HepG2 (cell line): ENCODE results near the gene GALR2. TPM values are rescaled to one million over a fixed set of nuclear protein-coding genes. Genes with fewer than 3 reads are reported as not detected.

Experiments used
- ATAC-seq: fragments of 200-7000 bp; cut with Tn5 transposase; 3 replicates; pipeline ENCODE4 v1.9.1; 2020; ENCODE audit warnings: mild to moderate bottlenecking, moderate library complexity
- BruUV-seq: library from RNA; stranded (reverse); fragments of 400-500 nt; replicated peaks from 2 replicates; lab custom pipeline; 2021; lab: Mats Ljungman, UMichigan
- CTCF ChIA-PET: fragments of 300-600 bp; formaldehyde crosslinking; extraction: SDS; loops from one replicate; lab custom pipeline; 2021; ENCODE audit warnings: low total read pairs, inconsistent platforms, low intra/inter-chr PET ratio; lab: Yijun Ruan, JAX
- POLR2A ChIA-PET: fragments of 350-600 bp; sonication (Branson Sonifier 250); formaldehyde crosslinking; loops from one replicate; lab custom pipeline; 2020; ENCODE audit warnings: antibody characterized with exemption, inconsistent platforms; lab: Yijun Ruan, JAX
- DNase-seq: peaks from one replicate; pipeline ENCODE4 v3.0.0-alpha.2; 2015; ENCODE audit warnings: low spot score
- FAIRE-seq: peaks from 3 replicates; lab custom pipeline; 2011; peaks lifted over from hg19 to GRCh38; lab: Jason Lieb, UNC
- H2AFZ ChIP-seq: one replicate; pipeline ENCODE4 v1.6.1; 2011; ENCODE audit warnings: low read length, inconsistent platforms
- H3K27ac ChIP-seq: fragments of 300-600 bp; 3 replicates; pipeline ENCODE4 v1.8.0; 2011; ENCODE audit warnings: mixed run types, mild to moderate bottlenecking, mixed read lengths, low read length, inconsistent platforms; ENCODE audit not compliant: insufficient read depth; ENCODE audit errors: extremely low read length
- H3K27me3 ChIP-seq, 2 experiments: fragments of 200-600 bp in 1 of 2; 2 replicates in 1 of 2; 3 replicates in 1 of 2; pipeline versions ENCODE4 v1.6.0 to v1.8.0; 2011; ENCODE audit warnings: low read length in 2 of 2, mild to moderate bottlenecking in 2 of 2, moderate library complexity in 2 of 2, inconsistent platforms in 1 of 2; ENCODE audit not compliant: insufficient read depth in 2 of 2, control insufficient read depth in 1 of 2
- H3K36me3 ChIP-seq, 2 experiments: fragments of 200-600 bp in 1 of 2; replicated peaks in 1 of 2; 2 replicates in 1 of 2; 3 replicates in 1 of 2; pipeline versions ENCODE4 v1.5.1 to v1.8.0; 2011; ENCODE audit warnings: low read length in 2 of 2, inconsistent platforms in 1 of 2; ENCODE audit not compliant: insufficient read depth in 2 of 2, control insufficient read depth in 1 of 2
- H3K4me1 ChIP-seq: 2 replicates; pipeline ENCODE4 v1.5.1; 2012; ENCODE audit warnings: low read length, inconsistent platforms; ENCODE audit not compliant: insufficient read depth
- H3K4me2 ChIP-seq: 2 replicates; pipeline ENCODE4 v1.6.0; 2011; ENCODE audit warnings: low read depth, low read length, inconsistent platforms
- H3K4me3 ChIP-seq, 3 experiments: fragments of 200-600 bp in 1 of 3; sonication (generic), shearing (Covaris generic) in 1 of 3; replicated peaks in 1 of 3; 2 replicates each; pipeline ENCODE4 v1.5.1; 2011 to 2016; ENCODE audit warnings: low read length in 3 of 3, inconsistent platforms in 2 of 3, low read depth in 2 of 3, mild to moderate bottlenecking in 2 of 3, control low read depth in 1 of 3, mixed read lengths in 1 of 3; ENCODE audit not compliant: insufficient read depth in 1 of 3
- H3K79me2 ChIP-seq: one replicate; pipeline ENCODE4 v1.6.1; 2011; ENCODE audit warnings: low read length, inconsistent platforms; ENCODE audit not compliant: insufficient read depth
- H3K9ac ChIP-seq: 2 replicates; pipeline ENCODE4 v1.6.0; 2011; ENCODE audit warnings: mild to moderate bottlenecking, low read depth, low read length, inconsistent platforms; ENCODE audit not compliant: insufficient read depth
- H3K9me3 ChIP-seq: 2 replicates; pipeline ENCODE4 v1.5.1; 2012; ENCODE audit warnings: mild to moderate bottlenecking, low read length
- H4K20me1 ChIP-seq: 2 replicates; pipeline ENCODE4 v1.6.0; 2011; ENCODE audit warnings: inconsistent platforms, mild to moderate bottlenecking, low read length, moderate library complexity; ENCODE audit not compliant: insufficient read depth
- CENPX ChIP-seq: sonication (generic); formaldehyde crosslinking; IDR thresholded peaks from 2 replicates; pipeline ENCODE4 v1.9.0; 2021; ENCODE audit warnings: mild to moderate bottlenecking, missing genetic modification reagents, moderate library complexity
- DPF2 ChIP-seq: sonication (generic); formaldehyde crosslinking; IDR thresholded peaks from 2 replicates; pipeline ENCODE4 v1.4.0; 2020; ENCODE audit warnings: mild to moderate bottlenecking, low read depth, missing genetic modification reagents, borderline replicate concordance
- HNRNPK ChIP-seq: fragments of 200-400 bp; formaldehyde crosslinking; IDR thresholded peaks from 2 replicates; pipeline ENCODE4 v1.6.1; 2018; ENCODE audit warnings: low read length, low read depth, moderate library complexity, mild to moderate bottlenecking; ENCODE audit not compliant: poor library complexity, severe bottlenecking
- POLR2G ChIP-seq: fragments of 200-400 bp; formaldehyde crosslinking; IDR thresholded peaks from 2 replicates; pipeline ENCODE4 v1.6.1; 2018; ENCODE audit warnings: mild to moderate bottlenecking, low read depth, low read length, moderate library complexity
- PRMT3 ChIP-seq: sonication (generic); formaldehyde crosslinking; IDR thresholded peaks from 2 replicates; pipeline ENCODE4 v1.8.1; 2022; ENCODE audit warnings: low read depth, mild to moderate bottlenecking, moderate library complexity, missing genetic modification reagents, borderline replicate concordance
- RXRA ChIP-seq: sonication (generic); formaldehyde crosslinking; IDR thresholded peaks from 2 replicates; pipeline ENCODE4 v1.5.1; 2020; ENCODE audit warnings: missing genetic modification reagents
- SRSF9 ChIP-seq: fragments of 200-400 bp; formaldehyde crosslinking; IDR thresholded peaks from 2 replicates; pipeline ENCODE4 v1.6.1; 2018; ENCODE audit warnings: borderline replicate concordance, mild to moderate bottlenecking, low read depth, low read length; ENCODE audit not compliant: insufficient read depth, poor library complexity, severe bottlenecking
- TOE1 ChIP-seq: sonication (generic); formaldehyde crosslinking; IDR thresholded peaks from 2 replicates; pipeline ENCODE4 v1.4.0; 2020; ENCODE audit warnings: mild to moderate bottlenecking, missing genetic modification reagents
- ZBTB7A ChIP-seq: sonication (generic); formaldehyde crosslinking; IDR thresholded peaks from 2 replicates; pipeline ENCODE4 v1.8.0; 2022; ENCODE audit warnings: mild to moderate bottlenecking, missing genetic modification reagents
- ZFAT ChIP-seq: sonication (generic); formaldehyde crosslinking; conservative IDR thresholded peaks from 2 replicates; pipeline ENCODE4 v1.8.1; 2023; ENCODE audit warnings: missing genetic modification reagents, inconsistent platforms
- ZNF24 ChIP-seq: fragments of 450-650 bp; IDR thresholded peaks from 2 replicates; pipeline ENCODE4 v1.6.1; 2017; ENCODE audit warnings: antibody characterized with exemption, mild to moderate bottlenecking
- ZNF446 ChIP-seq: sonication (generic); formaldehyde crosslinking; IDR thresholded peaks from 2 replicates; pipeline ENCODE4 v1.5.0; 2020; ENCODE audit warnings: mild to moderate bottlenecking, missing genetic modification reagents
- ZNF546 ChIP-seq: sonication (generic); formaldehyde crosslinking; conservative IDR thresholded peaks from 2 replicates; pipeline ENCODE4 v1.8.1; 2023; ENCODE audit warnings: mild to moderate bottlenecking, missing genetic modification reagents
- ZNF550 ChIP-seq: sonication (generic); formaldehyde crosslinking; IDR thresholded peaks from 2 replicates; pipeline ENCODE4 v1.4.0; 2020; ENCODE audit warnings: mild to moderate bottlenecking, missing genetic modification reagents, borderline replicate concordance
- ZNF644 ChIP-seq: IDR thresholded peaks from 2 replicates; pipeline ENCODE4 v1.6.1; 2016; ENCODE audit warnings: low read depth
- ZNF672 ChIP-seq: sonication (generic); formaldehyde crosslinking; IDR thresholded peaks from 2 replicates; pipeline ENCODE4 v1.8.1; 2022; ENCODE audit warnings: missing genetic modification reagents
- ZNF883 ChIP-seq: sonication (generic); formaldehyde crosslinking; IDR thresholded peaks from 2 replicates; pipeline ENCODE4 v1.5.1; 2020; ENCODE audit warnings: mild to moderate bottlenecking, missing genetic modification reagents; ENCODE audit errors: not compliant biosample characterization
- WGBS: methylation state at CpG from one replicate; pipeline ENCODE4 v1.1.6; 2017; ENCODE audit warnings: low lambda C conversion rate; 5-methylcytosine and 5-hydroxymethylcytosine counted together
- in situ Hi-C: cut with HindIII; loops from 2 replicates; pipeline ENCODE4 v1.10.0; 2017; ENCODE audit warnings: low pct_unique_long_range_greater_than_20kb; ENCODE audit not compliant: extremely low pct_ligation_motif_present
- intact Hi-C: fragments of 100-400 bp; cut with micrococcal nuclease; formaldehyde crosslinking; loops from one replicate; pipeline ENCODE4 v1.10.0; 2022; ENCODE audit not compliant: unreplicated experiment
- polyA plus RNA-seq, 8 experiments: library from polyadenylated mRNA; depleted of rRNA in 3 of 8; stranded (reverse) in 7 of 8; unstranded in 1 of 8; fragments of >200 nt; fragmentation: Illumina TruSeq in 4 of 8; extraction: Trizol in 4 of 8; gene quantifications; 2 replicates each; pipeline versions ENCODE4 v1.2.1 to v1.2.3, GENCODE V29; 2011 to 2016; ENCODE audit warnings: low read depth in 4 of 8, missing spikeins in 1 of 8, mixed read lengths in 1 of 8; ENCODE audit not compliant: insufficient read depth in 1 of 8
- total RNA-seq, 5 experiments: library from RNA; depleted of rRNA; stranded (reverse); fragments of >200 nt; fragmentation: Illumina TruSeq; extraction: Trizol; gene quantifications; 2 replicates each; pipeline ENCODE4 v1.2.3, GENCODE V29; 2016; ENCODE audit warnings: low read depth in 1 of 5
- TF ChIP-seq, protein P1 (sequence below): sonication (generic); formaldehyde crosslinking; IDR thresholded peaks from 2 replicates; pipeline ENCODE4 v1.4.0; 2020; ENCODE audit warnings: missing genetic modification reagents, borderline replicate concordance
- TF ChIP-seq, protein P2 (sequence below): sonication (generic); formaldehyde crosslinking; IDR thresholded peaks from 2 replicates; pipeline ENCODE4 v1.8.1; 2023; ENCODE audit warnings: mild to moderate bottlenecking, missing genetic modification reagents, borderline replicate concordance
- TF ChIP-seq, protein P3 (sequence below): sonication (generic); formaldehyde crosslinking; IDR thresholded peaks from 2 replicates; pipeline ENCODE4 v1.4.0; 2020; ENCODE audit warnings: mild to moderate bottlenecking, missing genetic modification reagents

GALR2 gene
- total and polyA plus RNA-seq, 2 of the 13 experiments (the other 11 are each of a cell fraction or from before 2014, with no cell fraction given), result 0.48 to 0.58 TPM

DNA sequence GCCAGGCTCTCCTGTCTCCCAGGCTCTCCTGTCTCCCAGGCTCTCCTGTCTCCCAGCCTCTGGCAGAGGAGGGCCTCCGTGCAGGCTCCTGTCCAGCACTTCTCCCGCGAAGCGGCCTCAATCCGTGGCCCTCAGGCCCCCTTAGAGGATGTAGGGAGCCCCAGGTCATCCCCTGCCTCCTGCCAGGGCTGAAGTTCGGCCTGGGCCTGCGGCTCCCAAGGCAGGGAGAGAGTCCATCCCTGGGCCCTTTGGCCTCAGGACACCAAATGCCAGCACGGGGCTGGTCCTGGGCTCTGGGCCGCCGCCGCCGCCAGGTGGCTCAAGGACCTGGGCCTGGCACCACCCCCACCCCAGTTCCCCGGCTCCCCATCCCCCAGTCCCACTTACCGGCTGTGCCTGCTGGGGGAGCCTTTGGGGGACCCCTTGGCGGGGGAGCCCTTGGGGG, 47.8 kb upstream of the GALR2 start (continued):
- TF ChIP-seq PRMT3 (CRISPR knock-in tag), result no peak
- TF ChIP-seq RXRA, result 0 out of 2 replicates have a peak, but pooled peaks have one; percentile 7
- TF ChIP-seq CENPX (CRISPR knock-in tag), result no peak
- peak; percentile 32 for TF ChIP-seq HNRNPK
- TF ChIP-seq POLR2G, result no peak
- no peak for TF ChIP-seq ZNF644
- TF ChIP-seq ZNF546 (CRISPR knock-in tag), result no peak
- TF ChIP-seq, protein P1, sequence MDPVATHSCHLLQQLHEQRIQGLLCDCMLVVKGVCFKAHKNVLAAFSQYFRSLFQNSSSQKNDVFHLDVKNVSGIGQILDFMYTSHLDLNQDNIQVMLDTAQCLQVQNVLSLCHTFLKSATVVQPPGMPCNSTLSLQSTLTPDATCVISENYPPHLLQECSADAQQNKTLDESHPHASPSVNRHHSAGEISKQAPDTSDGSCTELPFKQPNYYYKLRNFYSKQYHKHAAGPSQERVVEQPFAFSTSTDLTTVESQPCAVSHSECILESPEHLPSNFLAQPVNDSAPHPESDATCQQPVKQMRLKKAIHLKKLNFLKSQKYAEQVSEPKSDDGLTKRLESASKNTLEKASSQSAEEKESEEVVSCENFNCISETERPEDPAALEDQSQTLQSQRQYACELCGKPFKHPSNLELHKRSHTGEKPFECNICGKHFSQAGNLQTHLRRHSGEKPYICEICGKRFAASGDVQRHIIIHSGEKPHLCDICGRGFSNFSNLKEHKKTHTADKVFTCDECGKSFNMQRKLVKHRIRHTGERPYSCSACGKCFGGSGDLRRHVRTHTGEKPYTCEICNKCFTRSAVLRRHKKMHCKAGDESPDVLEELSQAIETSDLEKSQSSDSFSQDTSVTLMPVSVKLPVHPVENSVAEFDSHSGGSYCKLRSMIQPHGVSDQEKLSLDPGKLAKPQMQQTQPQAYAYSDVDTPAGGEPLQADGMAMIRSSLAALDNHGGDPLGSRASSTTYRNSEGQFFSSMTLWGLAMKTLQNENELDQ, result no peak
- TF ChIP-seq, protein P2, sequence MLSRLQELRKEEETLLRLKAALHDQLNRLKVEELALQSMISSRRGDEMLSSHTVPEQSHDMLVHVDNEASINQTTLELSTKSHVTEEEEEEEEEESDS (CRISPR knock-in tag), result no peak

DNA sequence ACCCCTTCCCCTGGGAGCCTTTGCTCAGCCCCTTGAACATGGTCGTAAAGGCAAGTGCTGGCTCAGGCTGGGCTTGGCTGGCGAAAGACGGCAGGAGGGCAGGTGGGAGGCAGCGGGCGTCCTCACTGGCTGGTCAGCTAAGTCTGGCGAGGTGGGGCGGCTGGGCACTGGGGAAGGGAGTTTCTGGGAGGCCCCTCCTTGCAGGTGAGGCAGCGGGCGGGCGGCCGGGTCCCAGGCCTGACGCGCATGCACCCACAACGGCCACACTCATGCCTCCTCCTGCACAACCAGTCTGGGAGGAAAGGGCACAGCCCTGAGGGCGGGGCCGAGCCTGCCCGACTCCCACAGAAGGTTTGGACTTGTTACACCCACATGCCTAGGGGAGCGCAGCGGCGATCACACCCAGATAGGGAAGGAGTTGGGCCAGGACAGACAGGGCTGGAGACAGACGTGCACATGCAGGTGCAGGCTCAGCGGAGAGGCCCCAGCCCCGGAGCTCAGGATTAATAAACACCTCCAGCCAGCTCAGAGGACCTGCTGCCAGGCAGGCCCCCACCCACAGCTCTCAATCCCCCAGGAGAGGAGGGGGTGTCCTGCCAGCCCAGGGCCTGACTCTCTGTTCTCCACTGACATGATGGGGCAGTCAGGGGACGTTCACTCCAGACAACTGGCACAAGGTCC, 47.3 kb upstream of the GALR2 start, which contains the start of gene EVPL:
EVPL (minus strand) TSS at position 148 of the 681 bp plus-strand sequence; CDS start at position 40, 108 bp downstream.
- Histone ChIP-seq H3K4me2 (peak within 1 kb of the TSS; percentile 95), H3K27ac (peak within 1 kb of the TSS; percentile 69), H3K9ac (peak within 1 kb of the TSS; percentile 61), H3K27me3 (no peaks in the 10 kb centered on the region; a peak in 1 of 5 replicates), H3K4me1 (peaks cover 58% of the 10 kb centered on the region), H3K9me3 (no peaks in the 10 kb centered on the region), H3K36me3 (peaks cover 1 to 7% of the 10 kb centered on the region in 2 experiments; a peak in 3 of 5 replicates), H3K4me3 (peak within 1 kb of the TSS; percentile 65 to 83 (median 69)), H3K79me2 (no peaks in the 10 kb centered on the region), H2AFZ (peak within 1 kb of the TSS; percentile 71), H4K20me1 (no peaks in the 10 kb centered on the region)
- FAIRE-seq (peak; percentile 82), ATAC-seq (peak; percentile 80), DNase-seq (peak; percentile 79)
- BruUV-seq, result no TSS peak
- ChIA-PET CTCF (no interaction called here), POLR2A (interaction anchor here (0.6 to 1.9 kb wide), 6 partner anchors 13 to 247 kb away, joined by 3 to 5 read pairs (median 3); partner anchors contain the start of genes EXOC7 and SRP68)
- intact Hi-C loops (no loop called here), in situ Hi-C loops (no loop called here)
- WGBS, result 0% methylated on average over 5 of the region's 24 CpGs
- TF ChIP-seq ZNF550 (CRISPR knock-in tag) (0 out of 2 replicates have a peak, but pooled peaks have one; percentile 79), PRMT3 (CRISPR knock-in tag) (no peak), DPF2 (CRISPR knock-in tag) (no peak), ZNF883 (CRISPR knock-in tag) (no peak), ZNF672 (no peak), ZNF24 (no peak), ZBTB7A (CRISPR knock-in tag) (no peak), SRSF9 (no peak), ZNF446 (CRISPR knock-in tag) (no peak), ZFAT (CRISPR knock-in tag) (no peak), TOE1 (no peak)
- TF ChIP-seq, protein P3, sequence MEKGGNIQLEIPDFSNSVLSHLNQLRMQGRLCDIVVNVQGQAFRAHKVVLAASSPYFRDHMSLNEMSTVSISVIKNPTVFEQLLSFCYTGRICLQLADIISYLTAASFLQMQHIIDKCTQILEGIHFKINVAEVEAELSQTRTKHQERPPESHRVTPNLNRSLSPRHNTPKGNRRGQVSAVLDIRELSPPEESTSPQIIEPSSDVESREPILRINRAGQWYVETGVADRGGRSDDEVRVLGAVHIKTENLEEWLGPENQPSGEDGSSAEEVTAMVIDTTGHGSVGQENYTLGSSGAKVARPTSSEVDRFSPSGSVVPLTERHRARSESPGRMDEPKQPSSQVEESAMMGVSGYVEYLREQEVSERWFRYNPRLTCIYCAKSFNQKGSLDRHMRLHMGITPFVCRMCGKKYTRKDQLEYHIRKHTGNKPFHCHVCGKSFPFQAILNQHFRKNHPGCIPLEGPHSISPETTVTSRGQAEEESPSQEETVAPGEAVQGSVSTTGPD (CRISPR knock-in tag), result no peak
